ENCODE data around the gene HSPA6.
"Not testable (repeated sequence)": the region's sequence is repeated elsewhere in the genome, so short reads cannot be mapped to it uniquely, and the experiment has no call there.

HSPA6 gene

DNA sequence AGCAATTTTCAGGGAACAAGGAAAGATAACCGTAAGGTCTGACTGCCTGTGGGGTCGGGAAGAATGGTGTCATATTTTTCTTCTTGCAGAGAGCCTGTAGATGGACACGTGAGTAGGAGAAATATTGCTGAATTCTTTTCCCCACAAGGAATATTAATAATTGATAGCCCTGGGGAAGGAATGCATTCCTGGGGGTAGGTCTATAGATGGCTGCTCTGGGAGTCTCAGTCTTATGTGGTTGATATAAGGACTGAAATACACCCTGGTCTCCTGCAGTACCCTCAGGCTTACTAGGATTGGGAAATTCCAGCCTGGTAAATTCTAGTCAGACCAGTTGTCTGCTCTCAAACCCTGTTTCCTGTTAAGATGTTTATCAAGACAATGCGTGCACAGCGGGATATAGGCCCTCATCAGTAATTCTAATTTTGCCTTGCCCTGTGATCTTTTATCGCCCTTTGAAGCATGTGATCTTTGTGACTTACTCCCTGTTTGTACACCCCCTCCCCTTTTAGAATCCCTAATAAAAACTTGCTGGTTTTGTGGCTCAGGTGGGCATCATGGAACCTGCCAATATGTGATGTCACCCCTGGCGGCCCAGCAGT lies 12.8 kb downstream of the HSPA6 start:
- not testable (repeated sequence) for DNase-seq

DNA sequence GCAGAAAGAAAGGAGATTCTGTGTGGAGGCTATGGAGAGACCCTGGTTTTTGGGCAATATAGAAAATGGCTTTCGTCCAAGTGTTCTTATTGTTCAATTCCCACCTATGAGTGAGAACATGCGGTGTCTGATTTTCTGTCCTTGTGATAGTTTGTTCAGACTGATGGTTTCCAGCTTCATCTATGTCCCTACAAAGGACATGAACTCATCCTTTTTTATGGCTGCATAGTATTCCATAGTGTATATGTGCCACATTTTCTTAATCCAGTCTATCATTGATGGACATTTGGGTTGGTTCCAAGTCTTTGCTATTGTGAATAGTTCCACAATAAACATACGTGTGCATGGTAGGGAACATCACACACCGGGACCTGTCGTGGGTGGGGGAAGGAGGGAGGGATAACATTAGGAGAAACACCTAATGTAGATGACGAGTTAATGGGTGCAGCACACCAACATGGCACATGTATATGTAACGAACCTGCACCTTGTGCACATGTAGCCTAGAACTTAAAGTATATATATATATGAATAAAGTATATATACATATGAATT lies 14.7 kb downstream of the HSPA6 start:
- DNase-seq, result not testable (repeated sequence)

DNA sequence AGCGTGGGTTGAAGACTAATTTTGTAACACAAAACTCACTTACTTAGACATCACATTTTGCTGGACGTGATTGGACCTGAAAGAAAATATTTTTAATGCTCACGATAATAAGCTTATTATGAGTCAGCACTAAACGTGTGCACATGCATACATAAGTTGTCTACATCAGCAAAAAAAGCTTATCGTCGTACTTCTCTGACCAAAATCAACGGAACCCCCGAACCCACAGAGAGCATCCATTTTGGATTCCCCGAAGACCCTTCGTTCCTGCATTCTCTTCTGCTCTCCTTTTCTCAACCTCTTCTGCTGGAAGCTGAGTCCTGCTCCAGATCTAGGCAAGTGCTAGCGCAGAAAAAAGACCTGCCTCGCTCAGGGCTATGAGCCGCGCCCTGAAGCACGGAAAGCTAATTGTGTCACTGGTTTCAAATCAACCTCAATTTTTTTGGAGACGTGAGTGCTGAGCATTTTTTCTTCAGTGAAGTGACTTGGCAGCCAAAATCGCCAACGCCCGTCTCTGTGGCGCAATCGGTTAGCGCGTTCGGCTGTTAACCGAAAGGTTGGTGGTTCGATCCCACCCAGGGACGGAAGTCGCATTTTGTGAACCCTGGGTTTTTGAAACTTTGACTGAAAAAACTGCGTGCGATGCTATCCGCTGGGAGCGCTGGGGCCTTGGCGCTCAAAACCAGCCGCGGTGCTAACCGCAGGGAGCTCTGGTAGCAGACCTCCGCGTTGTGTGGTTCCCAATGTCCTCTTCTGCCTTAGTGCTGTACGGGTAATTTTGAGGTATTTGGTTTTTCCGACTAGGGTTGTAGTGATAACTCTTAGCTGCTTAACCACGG lies 15.6 kb downstream of the HSPA6 start:
- peak; percentile 97 to 99 for DNase-seq

DNA sequence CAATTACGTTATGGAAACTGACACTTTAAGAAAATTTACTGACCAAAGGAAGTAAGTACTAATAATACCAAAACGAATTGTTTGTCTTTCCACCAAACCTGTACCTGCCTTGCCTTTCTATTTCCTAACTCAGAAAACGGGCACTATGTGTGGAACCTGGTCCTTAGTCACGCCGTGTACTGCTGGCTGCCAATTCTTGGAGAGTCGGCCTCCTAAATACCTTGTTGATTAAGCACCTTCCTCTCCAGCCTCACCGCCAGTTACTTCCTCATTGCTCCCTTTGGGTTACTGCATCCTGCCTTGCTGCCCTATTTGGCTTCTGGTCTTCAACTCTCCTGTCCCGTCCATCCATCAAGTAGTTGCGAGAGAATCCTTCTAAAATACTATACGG lies 16.2 kb downstream of the HSPA6 start:
- DNase-seq, result not testable (repeated sequence)

DNA sequence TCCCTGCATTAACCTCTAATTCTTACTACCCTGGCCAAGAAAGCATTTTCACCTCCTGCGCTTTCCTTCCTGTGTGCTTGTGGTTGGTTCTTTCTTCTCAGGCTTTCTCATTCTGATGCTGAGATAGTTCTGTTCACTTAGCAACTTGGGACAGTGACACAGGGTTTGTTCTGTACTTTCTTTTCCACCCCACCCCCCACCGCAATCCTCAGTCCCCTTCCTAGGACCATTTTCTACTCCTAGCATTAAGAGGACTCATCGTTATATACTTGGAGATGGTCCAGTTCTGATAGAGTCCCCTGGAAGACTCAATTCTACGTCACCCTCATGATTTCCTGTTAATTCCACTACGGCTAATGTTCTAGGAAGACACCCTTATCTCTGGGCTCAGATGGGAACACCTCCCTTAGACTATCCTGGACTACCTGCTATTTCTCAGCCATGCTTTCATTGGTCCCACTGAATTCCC lies 17.8 kb downstream of the HSPA6 start:
- DNase-seq, result not testable (repeated sequence)

DNA sequence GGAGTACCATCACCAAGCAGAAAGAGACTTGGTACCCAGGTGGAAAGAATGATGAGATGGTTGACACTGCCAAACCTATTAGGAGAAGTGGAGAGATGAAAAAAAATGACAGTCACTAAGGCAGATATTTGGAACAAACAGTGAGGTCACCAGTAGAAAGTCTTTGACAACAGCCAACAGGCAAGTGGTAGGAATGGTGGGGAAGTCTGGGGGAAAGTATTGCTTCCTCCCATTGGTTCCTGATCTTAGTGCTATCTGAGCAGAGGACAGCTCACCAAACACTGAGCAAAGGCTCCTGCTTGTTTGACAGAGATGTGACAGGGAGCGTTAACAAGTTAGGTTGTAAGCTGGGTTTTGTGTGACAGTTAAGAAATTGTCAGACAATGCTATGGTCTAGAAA lies 18.8 kb downstream of the HSPA6 start:
- DNase-seq, result not testable (repeated sequence)

DNA sequence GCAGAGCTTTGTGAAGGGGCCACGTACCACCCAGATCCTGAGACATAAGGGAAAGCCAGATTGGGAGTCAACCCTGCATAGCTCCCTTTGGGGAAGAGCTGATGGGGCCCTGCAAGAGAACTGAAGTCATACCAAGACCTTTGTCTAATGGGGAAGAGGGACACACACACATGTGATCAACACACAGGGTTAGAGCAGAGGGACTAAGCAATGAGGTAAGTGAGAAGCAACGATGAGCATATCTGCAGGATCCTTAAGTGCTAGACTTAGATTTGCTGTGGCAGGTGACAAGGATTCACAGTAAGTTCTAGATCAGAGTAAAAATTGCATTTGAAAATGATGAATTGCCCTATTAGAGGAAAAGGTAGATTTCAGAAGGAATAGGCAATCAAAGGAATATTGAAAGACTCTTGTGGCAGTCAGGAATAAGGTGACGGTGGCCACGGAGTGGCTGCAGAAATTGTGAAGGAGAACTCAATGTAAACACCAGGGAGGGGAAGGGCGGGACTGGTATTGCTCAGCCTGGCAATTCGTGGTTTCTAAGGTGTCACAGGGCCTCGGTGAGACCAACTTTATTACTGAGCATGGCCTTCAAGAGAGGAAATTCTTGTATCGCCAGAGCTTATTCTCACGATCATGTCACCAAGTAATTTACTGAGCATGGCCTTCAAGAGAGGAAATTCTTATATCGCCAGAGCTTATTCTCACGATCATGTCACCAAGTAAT lies 20.8 kb downstream of the HSPA6 start:
- not testable (repeated sequence) for DNase-seq

DNA sequence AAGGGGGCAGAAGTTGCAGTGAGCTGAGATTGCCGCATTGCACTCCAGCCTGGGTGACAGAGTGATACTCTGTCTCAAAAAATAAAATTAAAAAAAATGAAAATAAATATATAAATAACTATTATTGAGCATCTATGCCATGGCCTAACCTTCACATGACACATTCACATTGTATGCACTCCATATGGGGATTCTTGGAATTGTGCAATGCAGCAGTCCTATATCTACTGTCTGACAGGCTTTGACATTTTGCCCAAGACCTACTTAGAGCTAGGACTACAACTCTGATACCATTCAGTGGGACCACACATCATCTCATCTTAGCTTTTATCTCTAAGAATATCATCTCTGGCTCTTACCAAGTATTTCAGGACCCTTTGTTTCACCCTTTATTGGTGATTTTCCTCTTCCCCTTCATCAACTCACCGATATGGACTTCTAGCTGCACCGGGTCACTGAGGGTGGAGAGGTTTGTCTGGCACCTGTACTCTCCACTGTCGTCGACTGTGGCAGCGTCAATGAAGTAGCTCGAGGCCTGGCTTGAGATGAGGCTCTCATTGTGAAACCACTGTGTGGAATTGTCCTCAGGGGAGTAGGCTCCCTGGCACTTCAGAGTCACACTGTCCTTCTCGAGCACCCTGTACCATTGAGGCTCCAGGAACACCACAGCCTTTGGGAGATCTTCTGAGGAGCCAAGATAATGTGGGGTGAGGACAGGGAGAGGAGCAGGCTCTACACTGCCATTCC lies 23.8 kb downstream of the HSPA6 start:
- not testable (repeated sequence) for DNase-seq

DNA sequence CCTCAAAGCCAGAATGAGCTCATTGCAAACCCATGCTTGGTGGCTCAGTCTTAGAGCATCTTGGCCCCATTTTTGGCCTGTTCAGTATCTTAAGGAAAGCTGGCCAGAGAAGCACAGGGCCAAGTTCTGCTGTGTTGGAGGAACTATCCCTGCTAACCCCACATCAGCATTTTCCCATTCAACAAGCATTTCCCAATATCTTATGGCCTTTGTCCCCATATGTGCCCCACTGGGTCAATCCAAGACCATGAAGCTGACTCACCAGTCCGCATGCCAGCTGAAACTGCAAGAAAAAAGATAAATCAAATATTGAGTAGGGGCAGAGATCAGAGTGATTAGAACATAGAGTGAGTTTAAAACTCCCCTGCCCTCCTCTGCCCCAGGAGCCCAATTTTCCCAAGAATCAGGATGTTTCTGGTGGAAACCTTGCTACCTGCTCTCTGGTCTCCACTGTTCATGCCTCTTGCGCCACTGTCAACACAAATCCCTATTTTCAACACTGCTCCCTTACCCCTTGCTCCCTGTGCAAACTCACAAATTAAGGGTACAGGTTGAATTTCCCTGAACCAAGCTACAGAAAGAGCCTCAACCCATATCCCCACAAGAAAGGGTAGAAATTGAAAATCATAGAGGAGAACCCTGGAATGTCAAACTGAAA lies 24.5 kb downstream of the HSPA6 start:
- DNase-seq, result not testable (repeated sequence)

DNA sequence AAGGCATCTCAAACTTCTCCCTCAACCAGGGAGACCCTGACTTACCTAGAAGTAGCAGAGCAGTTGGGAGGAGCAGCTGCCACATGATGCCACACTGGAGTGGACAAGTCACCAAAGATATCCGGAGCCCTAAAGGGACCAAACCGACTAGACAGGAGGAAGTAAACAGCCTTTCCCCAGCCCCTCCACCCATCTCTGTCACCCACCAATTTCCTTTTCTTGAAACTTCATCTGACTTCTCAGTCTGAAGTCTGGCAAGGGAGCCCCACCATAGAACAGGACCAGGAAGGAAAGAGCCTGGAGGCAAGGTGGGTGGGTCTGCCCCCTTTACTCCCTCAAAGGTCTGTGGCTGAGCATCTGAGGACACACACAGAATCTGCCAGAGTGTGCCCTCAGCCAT lies 25.3 kb downstream of the HSPA6 start, which contains the start of gene FCGR3A:
TSS of gene FCGR3A (minus strand) at position 167 of the 400 bp plus-strand sequence. CDS start at position 85, 82 bp downstream.
- DNase-seq, result no peak

DNA sequence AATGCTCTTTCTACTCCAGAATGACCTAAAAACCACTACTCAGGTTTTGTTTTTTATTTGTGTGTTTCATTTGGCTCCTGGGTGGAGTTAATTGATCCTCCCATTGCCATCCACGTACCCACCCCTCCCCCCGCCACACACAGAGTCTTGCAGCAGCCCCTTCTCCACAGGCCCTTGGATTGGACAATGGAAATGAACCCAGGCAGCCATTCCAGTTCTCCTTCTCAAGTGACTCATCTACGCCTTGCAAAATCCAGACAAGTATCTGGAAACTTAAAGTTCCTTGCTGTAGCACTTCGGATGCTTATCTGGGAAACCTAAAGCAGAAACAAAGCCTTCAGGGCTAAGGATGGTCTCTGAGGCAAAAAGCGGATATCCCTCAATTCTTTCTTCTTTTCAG lies 26.6 kb downstream of the HSPA6 start:
- DNase-seq, result not testable (repeated sequence)

DNA sequence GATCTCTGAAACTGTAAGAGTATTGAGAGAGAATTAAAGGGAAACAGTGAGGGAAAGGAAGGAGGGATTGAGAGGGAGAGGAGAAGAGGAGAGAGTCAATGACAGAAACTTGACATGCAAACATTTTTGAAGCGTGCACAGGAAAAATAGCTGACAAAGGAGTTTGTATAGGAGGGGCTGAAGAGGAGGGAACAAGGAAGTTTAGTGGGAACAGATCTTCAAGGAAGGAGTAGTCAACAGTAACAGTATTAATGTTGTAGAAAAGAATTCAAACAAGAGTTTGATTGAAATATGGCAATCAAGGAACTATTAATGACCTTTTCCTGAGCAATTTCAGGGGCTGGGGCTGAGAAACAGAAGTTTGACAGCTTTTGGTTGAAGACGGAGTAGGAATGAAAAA lies 29.3 kb downstream of the HSPA6 start:
- DNase-seq, result not testable (repeated sequence)

DNA sequence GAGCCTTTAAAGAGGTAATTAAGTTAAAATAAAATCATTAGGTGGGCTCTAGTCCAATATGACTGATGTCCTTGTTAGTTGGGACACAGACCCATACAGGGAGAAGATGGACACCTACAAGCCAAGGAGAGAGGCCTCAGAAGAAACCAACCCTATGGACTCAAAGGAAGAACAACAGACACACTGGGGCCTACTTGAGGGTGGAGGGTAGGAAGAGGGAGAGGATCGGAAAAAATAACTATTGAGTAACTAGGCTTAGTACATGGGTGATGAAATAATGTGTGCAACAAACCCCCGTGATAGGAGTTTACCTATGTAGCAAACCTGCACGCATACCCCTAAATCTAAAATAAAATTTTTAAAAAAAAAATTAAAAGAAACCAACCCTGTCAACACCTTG lies 30.0 kb downstream of the HSPA6 start:
- not testable (repeated sequence) for DNase-seq

DNA sequence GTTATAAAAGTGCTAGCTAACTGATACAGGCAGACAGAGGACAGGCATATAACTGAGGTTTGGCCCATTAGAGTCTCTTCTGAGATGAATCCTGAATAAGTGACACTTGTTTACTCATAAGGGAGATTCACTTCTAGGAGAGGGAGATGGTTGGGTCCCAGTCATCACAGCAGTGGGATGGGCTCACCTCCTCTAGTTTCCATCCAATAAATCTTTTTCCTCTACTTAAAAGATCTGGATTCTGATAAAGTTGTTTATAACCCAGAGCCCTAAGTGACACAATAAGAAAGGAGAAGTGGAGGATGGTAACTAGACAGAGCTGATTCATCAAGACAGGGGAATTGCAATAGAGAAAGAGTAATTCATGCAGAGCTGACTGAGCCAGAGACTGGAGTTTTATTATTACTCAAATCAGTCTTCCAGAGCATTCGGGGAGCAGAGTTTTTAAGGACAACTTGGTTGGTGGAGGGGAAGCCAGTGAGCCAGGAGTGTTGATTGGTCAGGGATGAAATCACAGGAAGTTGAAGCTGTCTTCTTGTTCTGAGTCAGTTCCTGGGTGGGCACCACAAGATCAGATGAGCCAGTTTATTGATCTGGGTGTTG lies 30.6 kb downstream of the HSPA6 start:
- DNase-seq, result not testable (repeated sequence)

DNA sequence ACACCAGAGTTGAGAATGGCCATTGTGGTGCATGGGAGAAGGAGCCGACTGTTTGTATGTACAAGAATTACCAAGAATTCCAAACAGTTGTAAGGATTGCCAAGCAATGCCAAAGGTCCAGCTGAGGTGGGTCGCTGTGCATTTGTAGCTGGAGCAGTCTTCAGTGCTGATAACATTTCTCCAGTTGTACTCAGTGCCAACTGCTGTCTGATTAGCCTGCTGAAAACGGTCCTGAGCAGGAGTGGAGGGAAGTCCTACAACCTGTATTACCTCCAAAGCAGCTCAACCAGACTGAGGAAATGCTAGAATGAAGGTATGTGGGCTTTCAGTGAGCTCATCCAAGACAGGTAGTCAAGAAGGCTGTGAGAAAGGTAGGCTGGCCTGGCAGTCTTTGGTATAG lies 31.8 kb downstream of the HSPA6 start:
- not testable (repeated sequence) for DNase-seq

DNA sequence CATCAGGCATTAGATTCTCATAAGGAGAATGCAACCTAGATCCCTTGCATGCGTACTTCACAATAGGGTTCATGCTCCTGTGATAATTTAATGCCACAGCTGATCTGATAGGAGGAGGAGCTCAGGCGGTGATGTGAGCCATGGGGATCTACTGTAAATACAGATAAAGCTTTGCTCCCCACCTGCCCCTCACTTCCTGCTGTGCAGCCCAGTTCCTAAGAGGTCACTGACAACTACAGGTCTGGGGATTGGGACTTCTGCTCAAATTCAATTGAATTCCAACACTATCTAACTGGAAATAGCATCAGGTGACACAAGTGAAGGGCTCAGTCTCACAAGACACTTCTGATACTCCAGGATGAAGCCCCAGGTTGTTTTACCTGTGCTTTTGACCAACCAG lies 32.6 kb downstream of the HSPA6 start:
- not testable (repeated sequence) for DNase-seq

DNA sequence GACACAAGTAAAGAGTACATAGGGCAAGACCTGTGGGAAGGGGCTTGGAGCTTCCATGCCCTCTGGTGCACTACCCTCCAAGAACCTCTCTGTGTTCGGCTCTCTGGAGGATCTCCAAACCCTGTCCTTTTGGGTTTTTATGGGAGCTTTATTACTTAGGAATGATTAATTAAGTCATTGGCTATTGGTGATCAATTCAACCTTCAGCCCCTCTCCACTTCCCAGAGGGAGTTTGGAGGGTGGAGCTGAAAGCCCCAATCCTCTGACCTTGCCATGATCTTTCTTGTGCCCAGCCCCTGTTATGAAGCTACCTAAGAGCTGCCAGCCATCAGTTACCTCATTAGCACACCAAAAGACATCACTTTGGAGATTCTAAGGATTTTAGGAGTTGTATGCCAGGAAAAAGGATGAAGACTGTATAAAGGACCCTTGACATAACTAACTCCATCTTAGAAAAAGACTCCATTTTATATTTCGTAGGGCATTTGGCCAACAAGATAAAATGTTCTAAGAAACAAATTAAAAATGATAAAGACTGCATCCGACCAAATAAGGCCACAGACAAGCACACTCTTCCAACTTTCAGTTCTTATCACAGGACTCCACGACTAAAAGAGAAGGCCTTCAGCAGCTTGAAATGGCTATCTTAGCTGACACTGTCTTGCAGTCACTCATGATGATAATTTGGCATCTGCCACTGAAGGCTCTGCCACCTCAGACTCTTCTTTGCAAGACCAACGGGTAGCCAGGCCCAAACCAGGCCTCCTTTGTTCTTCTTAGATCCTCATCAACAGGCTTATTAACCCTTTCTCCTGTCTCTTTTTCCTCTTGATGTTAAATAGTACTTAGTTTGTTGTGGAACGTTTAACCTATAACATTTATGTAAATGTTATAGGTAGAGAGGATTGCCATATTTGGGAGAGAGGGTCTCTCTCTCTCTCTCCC lies 33.4 kb downstream of the HSPA6 start:
- not testable (repeated sequence) for DNase-seq

DNA sequence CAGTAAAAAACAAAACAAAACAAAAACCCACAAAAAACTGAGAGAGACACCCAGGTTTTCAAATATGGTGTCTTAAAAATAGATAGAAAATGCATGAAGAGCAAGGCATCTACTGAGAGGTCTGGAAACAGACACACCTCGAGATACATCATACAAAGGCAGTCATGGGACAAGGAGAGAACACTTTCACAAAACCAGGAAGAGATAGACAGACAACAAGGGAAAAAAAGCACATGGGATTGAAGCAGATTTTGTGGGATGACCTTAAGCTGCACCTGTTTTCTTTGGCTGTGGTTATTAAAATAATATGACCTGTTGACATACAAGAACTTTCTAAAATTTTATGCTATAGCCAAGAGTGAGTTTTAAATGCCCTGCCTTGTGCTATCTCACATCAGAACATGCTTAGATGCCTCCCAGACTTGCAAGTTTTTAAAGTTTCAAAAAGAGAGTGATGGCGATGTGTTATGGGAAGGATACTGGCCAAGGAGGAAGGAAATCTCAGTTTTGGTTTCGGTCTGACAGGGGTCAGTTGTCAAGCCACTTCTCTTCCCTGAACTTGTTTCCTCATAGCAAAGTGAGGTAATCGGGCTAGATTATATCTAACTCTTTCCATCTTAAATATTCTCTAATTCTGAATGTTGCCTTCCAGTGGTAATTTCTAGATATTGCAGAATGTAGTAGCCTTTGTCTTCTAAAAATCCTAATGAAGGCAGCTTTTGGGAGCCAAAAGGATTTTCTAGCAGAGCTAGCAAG lies 36.8 kb downstream of the HSPA6 start:
- not testable (repeated sequence) for DNase-seq

DNA sequence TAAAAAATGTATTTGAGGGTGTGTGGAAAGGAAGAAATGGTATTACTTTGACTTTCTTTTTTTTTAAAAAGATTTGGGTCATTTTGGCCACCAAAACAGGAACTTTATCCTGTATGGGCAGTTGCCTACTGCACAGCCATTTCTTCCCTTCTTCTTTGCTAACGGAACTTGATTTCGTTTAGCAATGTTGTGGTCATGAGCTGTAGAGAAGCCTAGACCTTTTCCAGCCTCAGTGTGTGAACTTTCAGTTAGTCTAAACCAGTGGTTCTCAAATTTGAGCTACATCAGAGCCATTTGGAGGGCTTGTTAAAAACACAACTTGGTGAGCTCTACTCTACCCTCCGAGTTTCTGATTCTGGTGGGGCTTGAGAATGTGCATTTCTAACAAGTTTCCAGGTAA lies 38.1 kb downstream of the HSPA6 start:
- DNase-seq, result not testable (repeated sequence)
